Trophoblast cell (in vitro differentiated cells and primary cell): ENCODE results near the gene TAS2R14.

Source experiments
- DNase-seq, 2 donors: peaks; one replicate each; pipeline ENCODE4 v3.0.0-alpha.2; 2016
- H2AFZ ChIP-seq: 2 replicates; pipeline ENCODE4 v1.6.1; 2013; ENCODE audit warnings: low read length, moderate library complexity, mild to moderate bottlenecking; ENCODE audit not compliant: insufficient read depth, poor library complexity
- H2AK5ac ChIP-seq: 2 replicates; pipeline ENCODE4 v1.6.1; 2013; ENCODE audit warnings: mild to moderate bottlenecking, low read length
- H2BK120ac ChIP-seq: 2 replicates; pipeline ENCODE4 v1.6.1; 2013; ENCODE audit warnings: low read length, mild to moderate bottlenecking, moderate library complexity; ENCODE audit not compliant: insufficient read depth, poor library complexity
- H2BK12ac ChIP-seq: 2 replicates; pipeline ENCODE4 v1.6.1; 2013; ENCODE audit warnings: mild to moderate bottlenecking, low read length, moderate library complexity
- H2BK5ac ChIP-seq: 2 replicates; pipeline ENCODE4 v1.6.1; 2013; ENCODE audit warnings: low read length, low read depth, moderate library complexity, mild to moderate bottlenecking; ENCODE audit not compliant: poor library complexity
- H3K14ac ChIP-seq: 2 replicates; pipeline ENCODE4 v1.6.1; 2013; ENCODE audit warnings: mild to moderate bottlenecking, low read length
- H3K18ac ChIP-seq: 2 replicates; pipeline ENCODE4 v1.6.1; 2013; ENCODE audit warnings: mild to moderate bottlenecking, low read length
- H3K23ac ChIP-seq: 2 replicates; pipeline ENCODE4 v1.6.1; 2013; ENCODE audit warnings: low read length
- H3K27ac ChIP-seq: 2 replicates; pipeline ENCODE4 v1.5.1; 2013; ENCODE audit warnings: low read depth, mild to moderate bottlenecking, inconsistent platforms, low read length, moderate library complexity
- H3K27me3 ChIP-seq: 2 replicates; pipeline ENCODE4 v1.6.1; 2013; ENCODE audit warnings: inconsistent platforms, mild to moderate bottlenecking, low read length, moderate library complexity; ENCODE audit not compliant: insufficient read depth
- H3K36me3 ChIP-seq, 2 experiments: 1 replicate in 1 of 2; 2 replicates in 1 of 2; pipeline ENCODE4 v1.6.1; 2013; ENCODE audit warnings: low read length in 2 of 2, mild to moderate bottlenecking in 2 of 2, moderate library complexity in 1 of 2; ENCODE audit not compliant: insufficient read depth in 2 of 2, control insufficient read depth in 1 of 2
- H3K4ac ChIP-seq: 2 replicates; pipeline ENCODE4 v1.6.1; 2013; ENCODE audit warnings: low read depth, mild to moderate bottlenecking, low read length, moderate library complexity
- H3K4me1 ChIP-seq, 2 experiments: 1 replicate in 1 of 2; 2 replicates in 1 of 2; pipeline ENCODE4 v1.6.1; 2013; ENCODE audit warnings: low read length in 2 of 2, mild to moderate bottlenecking in 2 of 2, moderate library complexity in 1 of 2; ENCODE audit not compliant: insufficient read depth in 2 of 2, control insufficient read depth in 1 of 2
- H3K4me2 ChIP-seq: 2 replicates; pipeline ENCODE4 v1.6.1; 2013; ENCODE audit warnings: inconsistent platforms, mild to moderate bottlenecking, low read length, moderate library complexity
- H3K4me3 ChIP-seq: 2 replicates; pipeline ENCODE4 v1.5.1; 2013; ENCODE audit warnings: mild to moderate bottlenecking, low read depth, low read length, inconsistent platforms
- H3K79me1 ChIP-seq: one replicate; pipeline ENCODE4 v1.6.1; 2013; ENCODE audit warnings: low read length
- H3K79me2 ChIP-seq: 2 replicates; pipeline ENCODE4 v1.6.1; 2013; ENCODE audit warnings: low read length, mild to moderate bottlenecking; ENCODE audit not compliant: control insufficient read depth, insufficient read depth, poor library complexity
- H3K9ac ChIP-seq: 2 replicates; pipeline ENCODE4 v1.6.1; 2013; ENCODE audit warnings: mild to moderate bottlenecking, low read length
- H3K9me3 ChIP-seq: 2 replicates; pipeline ENCODE4 v1.6.1; 2013; ENCODE audit warnings: low read depth, mild to moderate bottlenecking, control low read depth, inconsistent platforms, low read length; ENCODE audit not compliant: insufficient read depth
- H4K12ac ChIP-seq: 2 replicates; pipeline ENCODE4 v1.6.1; 2013; ENCODE audit warnings: low read depth, mild to moderate bottlenecking, low read length, moderate library complexity
- H4K8ac ChIP-seq: 2 replicates; pipeline ENCODE4 v1.6.1; 2013; ENCODE audit warnings: low read depth, mild to moderate bottlenecking, low read length, moderate library complexity
- H4K91ac ChIP-seq: one replicate; pipeline ENCODE4 v1.6.1; 2013; ENCODE audit warnings: low read depth, mild to moderate bottlenecking, low read length, moderate library complexity
- WGBS: extraction: QIAGEN DNeasy Blood & Tissue Kit; methylation state at CpG from one replicate; pipeline ENCODE4 v1.1.7; 2013; ENCODE audit warnings: missing lambda C conversion rate; ENCODE audit not compliant: insufficient read length, insufficient coverage; ENCODE audit errors: extremely low coverage; 5-methylcytosine and 5-hydroxymethylcytosine counted together

The TAS2R14 gene

GRCh38 chr12:10943167-10943566 is 4.1 kb upstream of the TAS2R14 start:
- no peak overlapping the region for H3K4me2 ChIP-seq
- WGBS = no CpG with 5 or more reads among the region's 2 CpGs
- peaks cover 0 to 14% of the 10 kb centered on the region in 2 experiments for H3K4me1 ChIP-seq
- no peak overlapping the region for H3K27ac ChIP-seq
- no peak overlapping the region for H3K9ac ChIP-seq
- no peak overlapping the region for H3K4me3 ChIP-seq
- H4K91ac ChIP-seq = no peak overlapping the region
- no peaks in the 10 kb centered on the region for H3K36me3 ChIP-seq
- H3K4ac ChIP-seq = no peak overlapping the region
- H3K9me3 ChIP-seq = no peaks in the 10 kb centered on the region
- H2AFZ ChIP-seq = no peak overlapping the region
- DNase-seq = no peak
- no peak overlapping the region for H4K12ac ChIP-seq
- no peak overlapping the region for H2BK12ac ChIP-seq
- H4K8ac ChIP-seq = no peak overlapping the region
- H3K79me1 ChIP-seq = peaks cover 2% of the 10 kb centered on the region
- H3K18ac ChIP-seq = no peak overlapping the region
- no peak overlapping the region for H3K23ac ChIP-seq
- no peak overlapping the region for H2AK5ac ChIP-seq
- no peaks in the 10 kb centered on the region for H3K79me2 ChIP-seq
- H2BK120ac ChIP-seq = no peak overlapping the region
- H3K14ac ChIP-seq = no peak overlapping the region
- no peak overlapping the region for H2BK5ac ChIP-seq
- no peaks in the 10 kb centered on the region for H3K27me3 ChIP-seq

GRCh38 chr12:10941916-10942607 is 3.0 kb upstream of the TAS2R14 start:
- Histone ChIP-seq H3K79me2 (no peaks in the 10 kb centered on the region), H3K27me3 (no peaks in the 10 kb centered on the region), H3K18ac (no peak overlapping the region), H2AFZ (no peak overlapping the region), H4K8ac (no peak overlapping the region), H3K23ac (no peak overlapping the region), H3K4me1 (peaks cover 0 to 14% of the 10 kb centered on the region in 2 experiments), H2BK5ac (peak overlapping the region; percentile 31), H3K4ac (no peak overlapping the region), H3K9ac (no peak overlapping the region), H3K4me2 (no peak overlapping the region), H3K79me1 (peaks cover 2% of the 10 kb centered on the region), H2AK5ac (no peak overlapping the region), H3K9me3 (no peaks in the 10 kb centered on the region), H2BK120ac (peak overlapping the region; percentile 41), H3K27ac (peak overlapping the region; percentile 70), H2BK12ac (peak overlapping the region; percentile 34), H3K4me3 (no peak overlapping the region), H3K14ac (no peak overlapping the region), H4K91ac (no peak overlapping the region), H4K12ac (no peak overlapping the region), H3K36me3 (no peaks in the 10 kb centered on the region)
- no CpG with 5 or more reads among the region's 4 CpGs for WGBS
- peak; percentile 68 to 71 for DNase-seq

- Histone ChIP-seq H3K4me1 (peaks cover 0 to 14% of the 10 kb centered on the region in 2 experiments), H3K4ac (no peak overlapping the region), H2AFZ (no peak overlapping the region), H4K8ac (no peak overlapping the region), H2BK5ac (no peak overlapping the region), H3K27ac (no peak overlapping the region), H3K23ac (no peak overlapping the region), H3K79me2 (no peaks in the 10 kb centered on the region), H3K4me2 (no peak overlapping the region), H2BK120ac (no peak overlapping the region), H3K4me3 (no peak overlapping the region), H4K12ac (no peak overlapping the region), H2AK5ac (no peak overlapping the region), H3K9ac (no peak overlapping the region), H3K14ac (no peak overlapping the region), H2BK12ac (no peak overlapping the region), H4K91ac (no peak overlapping the region), H3K79me1 (peaks cover 2% of the 10 kb centered on the region), H3K36me3 (no peaks in the 10 kb centered on the region), H3K18ac (no peak overlapping the region), H3K9me3 (no peaks in the 10 kb centered on the region), H3K27me3 (no peaks in the 10 kb centered on the region)
- DNase-seq = no peak
Observed at GRCh38 chr12:10941369-10941768, 2.3 kb upstream of the TAS2R14 start.

- Histone ChIP-seq H3K4me2 (no peak overlapping the region), H3K23ac (no peak overlapping the region), H4K91ac (no peak overlapping the region), H3K9me3 (no peaks in the 10 kb centered on the region), H2AK5ac (no peak overlapping the region), H3K9ac (no peak overlapping the region), H3K27ac (no peak overlapping the region), H3K4ac (no peak overlapping the region), H2BK12ac (no peak overlapping the region), H2AFZ (no peak overlapping the region), H3K79me1 (peaks cover 2% of the 10 kb centered on the region), H3K4me3 (no peak overlapping the region), H3K4me1 (peaks cover 0 to 14% of the 10 kb centered on the region in 2 experiments), H4K12ac (no peak overlapping the region), H3K27me3 (no peaks in the 10 kb centered on the region), H3K14ac (no peak overlapping the region), H4K8ac (no peak overlapping the region), H3K18ac (no peak overlapping the region), H3K36me3 (no peaks in the 10 kb centered on the region), H3K79me2 (no peaks in the 10 kb centered on the region), H2BK5ac (no peak overlapping the region), H2BK120ac (no peak overlapping the region)
- peak; percentile 80 to 91 for DNase-seq
- no CpG with 5 or more reads among the region's 2 CpGs for WGBS
Observed at GRCh38 chr12:10940389-10940788, 1.3 kb upstream of the TAS2R14 start.
